Keratinocyte (primary cell): ENCODE measurements around the gene GOLGA8R.
"Not testable (repeated sequence)": the region's sequence is repeated elsewhere in the genome, so short reads cannot be mapped to it uniquely, and the experiment has no call there.

ENCODE experiments used
- EZH2 ChIP-seq: IDR thresholded peaks from one replicate; pipeline ENCODE4 v1.6.1; 2012; ENCODE audit warnings: inconsistent platforms, mild to moderate bottlenecking, low read length, moderate library complexity
- TF ChIP-seq, protein P1 (sequence below), 3 experiments: IDR thresholded peaks in 1 of 3; conservative IDR thresholded peaks in 1 of 3; optimal IDR thresholded peaks in 1 of 3; 2 replicates in 2 of 3; 3 replicates in 1 of 3; pipeline versions ENCODE3 to v1.5.1; 2011; ENCODE audit warnings: low read length in 3 of 3, mild to moderate bottlenecking in 3 of 3, moderate library complexity in 2 of 3, control low read depth in 1 of 3, inconsistent platforms in 1 of 3; ENCODE audit not compliant: insufficient read depth in 2 of 3; ENCODE audit errors: extremely low read depth in 1 of 3

DNA sequence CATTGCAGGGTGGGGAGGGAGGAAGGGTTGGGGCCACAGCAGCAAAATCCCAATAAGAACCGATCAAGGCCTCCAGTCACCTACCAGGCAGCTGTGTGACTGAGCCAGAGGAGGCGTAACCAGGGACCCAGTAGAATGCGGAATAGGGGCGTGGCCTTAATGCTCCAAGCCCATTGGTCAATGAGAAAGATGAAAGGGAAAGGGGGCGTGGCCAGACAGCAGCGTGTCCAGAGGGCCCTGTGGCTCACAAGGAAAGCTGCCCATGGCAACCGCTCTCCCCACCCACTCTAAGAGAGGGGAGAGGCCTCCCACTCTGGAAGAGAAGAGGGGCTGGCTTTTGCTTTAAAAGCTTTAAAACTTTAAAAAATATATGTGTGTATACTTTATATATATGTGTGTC is at the start of gene GOLGA8R:
- TF ChIP-seq, protein P1, sequence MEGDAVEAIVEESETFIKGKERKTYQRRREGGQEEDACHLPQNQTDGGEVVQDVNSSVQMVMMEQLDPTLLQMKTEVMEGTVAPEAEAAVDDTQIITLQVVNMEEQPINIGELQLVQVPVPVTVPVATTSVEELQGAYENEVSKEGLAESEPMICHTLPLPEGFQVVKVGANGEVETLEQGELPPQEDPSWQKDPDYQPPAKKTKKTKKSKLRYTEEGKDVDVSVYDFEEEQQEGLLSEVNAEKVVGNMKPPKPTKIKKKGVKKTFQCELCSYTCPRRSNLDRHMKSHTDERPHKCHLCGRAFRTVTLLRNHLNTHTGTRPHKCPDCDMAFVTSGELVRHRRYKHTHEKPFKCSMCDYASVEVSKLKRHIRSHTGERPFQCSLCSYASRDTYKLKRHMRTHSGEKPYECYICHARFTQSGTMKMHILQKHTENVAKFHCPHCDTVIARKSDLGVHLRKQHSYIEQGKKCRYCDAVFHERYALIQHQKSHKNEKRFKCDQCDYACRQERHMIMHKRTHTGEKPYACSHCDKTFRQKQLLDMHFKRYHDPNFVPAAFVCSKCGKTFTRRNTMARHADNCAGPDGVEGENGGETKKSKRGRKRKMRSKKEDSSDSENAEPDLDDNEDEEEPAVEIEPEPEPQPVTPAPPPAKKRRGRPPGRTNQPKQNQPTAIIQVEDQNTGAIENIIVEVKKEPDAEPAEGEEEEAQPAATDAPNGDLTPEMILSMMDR (optimal IDR thresholded peaks at IDR 0.05 in 1 of 3, IDR thresholded peaks at IDR 0.05 in 1 of 3, conservative IDR thresholded peaks at IDR 0.05 in 1 of 3; ENCODE audit: extremely low read depth in 1 of 3, insufficient read depth in 2 of 3, low read length in 3 of 3): not testable (repeated sequence)
- TF ChIP-seq EZH2: not testable (repeated sequence)
